NOMO-1 treated with DMSO at 0.1 percent for 48 hours (cell line): ENCODE results near the gene ADCY9.
"Not testable (repeated sequence)": the region's sequence is repeated elsewhere in the genome, so short reads cannot be mapped to it uniquely, and the experiment has no call there.

Source experiments
- DNase-seq: peaks from one replicate; lab custom pipeline; 2025; ENCODE audit not compliant: unreplicated experiment; lab: John Stamatoyannopoulos, UW

The ADCY9 gene

DNA sequence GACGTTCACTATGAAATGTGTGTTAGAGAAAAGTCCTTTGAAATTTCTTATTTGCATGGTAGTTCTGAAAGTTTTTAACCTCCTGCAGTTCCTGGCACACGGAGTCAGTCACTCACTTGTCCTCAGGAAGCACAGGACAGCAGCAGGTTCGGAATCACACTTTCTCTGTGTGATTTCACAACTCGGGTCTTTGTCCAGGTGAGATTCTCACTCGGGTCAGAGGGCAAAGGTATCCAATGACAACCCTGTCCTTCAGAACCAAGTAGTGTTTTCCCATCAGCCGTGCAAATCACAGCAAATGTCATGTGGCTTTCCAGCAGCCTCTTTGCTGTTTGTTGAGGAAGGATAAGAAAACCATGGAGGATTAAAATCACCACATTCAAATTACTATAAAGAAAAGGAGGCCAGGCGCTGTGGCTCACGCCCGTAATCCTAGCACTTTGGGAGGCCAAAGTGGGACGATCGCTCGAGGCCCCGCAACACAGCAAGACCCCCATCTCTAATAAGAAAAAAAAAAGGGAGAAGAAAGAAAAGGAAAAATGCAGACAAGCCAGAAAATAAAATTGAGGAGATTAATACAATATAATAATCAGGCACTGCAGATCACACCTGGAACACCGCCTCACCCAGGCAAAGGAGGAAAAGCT lies 22.0 kb downstream of the ADCY9 start:
- no peak for DNase-seq

DNA sequence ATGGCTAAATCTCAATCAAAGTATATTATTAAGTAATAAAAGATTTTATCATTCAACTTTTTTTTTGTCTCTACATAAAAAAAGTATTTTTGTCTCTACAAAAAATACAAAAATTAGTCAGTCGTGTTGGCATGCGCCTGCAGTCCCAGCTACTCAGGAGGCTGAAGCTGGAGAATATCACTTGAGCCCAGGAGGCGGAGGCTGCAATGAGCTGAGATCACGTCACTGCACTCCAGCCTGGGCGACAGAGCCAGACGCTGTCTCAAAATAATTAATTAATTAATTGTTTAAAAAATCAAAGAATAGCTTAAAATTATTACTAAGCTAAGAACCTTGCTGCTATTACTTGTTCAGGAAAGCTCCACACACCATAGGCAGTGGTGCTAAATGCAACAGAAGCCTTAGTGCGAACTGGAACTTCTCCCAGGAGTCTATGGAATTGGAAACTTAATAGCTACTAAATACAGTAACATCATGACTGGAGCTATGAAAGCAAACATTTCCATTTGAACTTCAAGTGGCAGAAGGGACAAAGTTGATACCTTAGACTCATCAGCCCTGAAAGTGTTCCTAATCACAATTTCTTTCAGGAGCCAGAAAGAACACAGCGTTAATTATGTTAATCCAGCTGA lies 22.6 kb downstream of the ADCY9 start:
- no peak for DNase-seq

DNA sequence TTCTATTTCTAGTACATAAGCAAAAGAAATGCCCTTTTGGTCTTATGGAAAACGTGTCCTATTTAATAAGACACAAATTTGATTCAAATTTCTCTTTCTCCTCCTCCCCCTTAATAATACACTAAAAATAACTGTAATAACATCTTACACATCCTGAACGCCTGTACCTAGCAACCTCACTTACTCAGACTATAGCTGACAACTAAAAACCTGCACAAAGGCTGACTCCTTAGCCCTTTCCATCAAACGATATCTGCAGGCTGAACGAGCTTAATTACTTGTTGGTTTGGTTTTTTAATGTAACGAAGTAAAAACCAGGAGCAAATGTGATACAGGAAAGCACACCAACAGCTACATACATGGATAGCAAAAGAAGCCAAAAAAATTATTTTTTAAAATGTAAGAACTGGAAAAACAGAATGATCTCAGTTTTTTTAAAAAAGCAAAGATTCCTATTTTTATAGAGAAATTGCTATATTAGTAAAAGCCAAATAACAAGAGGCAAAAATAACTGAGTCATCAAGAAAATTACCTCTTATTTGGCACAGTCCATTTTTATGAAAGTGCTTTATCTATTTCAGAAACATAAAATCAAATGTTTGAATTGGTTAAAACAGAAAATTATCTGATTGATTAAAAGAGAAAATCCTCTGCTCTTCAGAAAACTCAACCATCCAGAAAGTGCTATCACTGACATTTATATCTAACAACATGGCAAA lies 23.5 kb downstream of the ADCY9 start:
- no peak for DNase-seq

DNA sequence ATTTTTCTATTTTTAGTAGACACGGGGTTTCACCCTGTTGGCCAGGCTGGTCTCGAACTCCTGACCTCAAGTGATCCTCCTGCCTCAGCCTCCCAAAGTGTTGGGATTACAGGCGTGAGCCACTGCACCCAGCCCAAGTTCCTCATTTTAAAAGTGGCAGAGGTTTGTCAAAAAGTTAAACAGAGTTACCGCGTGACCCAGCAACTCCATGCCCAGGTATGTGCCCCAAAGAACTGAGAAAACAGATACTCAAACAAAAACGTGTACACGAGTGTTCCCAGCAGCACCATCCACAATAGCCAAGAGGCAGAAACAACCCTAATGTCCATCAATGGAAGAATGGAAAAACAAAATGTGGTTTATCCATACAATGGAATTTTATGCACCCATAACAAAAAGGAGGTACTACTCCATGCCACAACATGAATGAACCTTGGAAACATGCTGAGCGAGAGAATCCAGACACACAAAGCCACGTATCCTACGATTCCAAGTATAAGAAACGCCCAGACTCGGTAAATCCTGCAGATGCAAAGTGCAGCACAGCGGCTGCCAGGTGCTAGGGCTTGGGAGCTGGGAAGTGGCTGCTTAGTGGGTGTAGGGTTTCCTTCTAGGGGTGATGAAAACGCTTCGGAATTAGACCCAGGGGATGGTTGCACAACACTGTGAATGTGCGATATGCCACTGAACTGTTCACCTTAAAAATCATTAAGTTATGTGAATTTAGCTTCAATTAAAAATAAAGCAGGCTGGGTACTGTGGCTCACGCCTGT lies 24.8 kb downstream of the ADCY9 start:
- no peak for DNase-seq

- DNase-seq = peak; percentile 35
These were observed 25.8 kb downstream of the ADCY9 start for GRCh38 chr16:4090351-4090851.

GRCh38 chr16:4089811-4090301 lies 26.4 kb downstream of the ADCY9 start:
- no peak for DNase-seq

DNA sequence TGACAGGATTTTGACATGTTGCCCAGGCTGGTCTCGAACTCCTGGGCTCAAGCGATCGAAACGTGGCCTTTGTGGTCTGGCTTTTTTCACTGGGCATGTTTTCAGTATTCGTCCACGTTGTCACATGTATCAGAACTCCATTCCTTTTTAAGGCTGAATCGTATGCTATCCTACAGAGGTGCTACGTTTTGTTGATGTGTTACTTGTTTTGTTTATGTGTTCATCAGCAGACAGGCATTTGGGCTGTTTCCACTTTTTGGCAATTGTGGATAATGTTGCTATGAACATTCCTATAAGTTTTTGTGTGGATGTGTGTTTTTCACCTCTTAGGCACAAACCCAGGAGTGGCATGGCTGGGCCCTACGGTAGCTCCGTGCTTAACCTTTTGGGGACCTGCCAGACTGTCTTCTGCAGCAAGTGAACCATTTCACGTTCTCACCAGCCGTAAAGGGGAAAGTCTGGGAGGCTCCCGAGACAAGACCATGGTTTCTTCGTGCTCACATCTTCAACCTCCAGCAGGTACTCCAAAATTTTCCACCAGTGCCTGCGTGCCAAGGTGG lies 26.9 kb downstream of the ADCY9 start:
- no peak for DNase-seq

GRCh38 chr16:4087990-4088577 lies 28.2 kb downstream of the ADCY9 start:
- no peak for DNase-seq

DNA sequence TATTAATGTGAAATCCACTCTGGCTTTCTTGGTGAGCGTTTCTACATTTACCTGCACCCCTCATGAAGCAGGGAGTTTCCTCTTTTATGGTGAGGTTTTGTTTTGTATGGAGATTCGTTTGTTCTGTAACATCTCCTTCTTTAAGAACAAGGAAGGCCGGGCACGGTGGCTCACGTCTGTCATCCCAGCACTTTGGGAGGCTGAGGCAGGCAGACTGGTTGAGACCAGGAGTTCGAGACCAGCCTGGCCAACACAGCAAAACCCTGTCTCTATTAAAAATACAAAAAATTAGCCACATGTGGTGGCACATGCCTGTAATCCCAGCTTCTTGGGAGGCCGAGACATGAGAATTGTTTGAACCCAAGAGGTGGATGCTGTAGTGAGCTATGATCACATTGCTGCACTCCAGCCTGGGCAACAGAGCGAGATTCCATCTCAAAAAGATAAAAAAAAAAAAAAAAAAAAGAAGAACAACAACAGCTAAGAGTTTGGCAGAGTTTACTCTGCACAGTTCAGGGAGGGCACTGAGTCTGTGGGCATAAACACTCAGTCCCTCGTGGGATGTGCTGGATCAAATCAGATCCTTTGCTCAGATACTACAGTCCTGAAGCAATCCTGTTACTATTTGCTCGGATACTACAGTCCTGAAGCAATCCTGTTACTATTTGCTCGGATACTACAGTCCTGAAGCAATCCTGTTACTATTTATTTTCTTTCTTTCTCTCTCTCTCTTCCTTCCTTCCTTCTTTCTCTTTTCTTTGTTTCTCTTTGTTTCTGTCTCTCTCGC lies 28.9 kb downstream of the ADCY9 start:
- no peak for DNase-seq

GRCh38 chr16:4086153-4086552 lies 30.1 kb downstream of the ADCY9 start:
- DNase-seq = no peak

DNA sequence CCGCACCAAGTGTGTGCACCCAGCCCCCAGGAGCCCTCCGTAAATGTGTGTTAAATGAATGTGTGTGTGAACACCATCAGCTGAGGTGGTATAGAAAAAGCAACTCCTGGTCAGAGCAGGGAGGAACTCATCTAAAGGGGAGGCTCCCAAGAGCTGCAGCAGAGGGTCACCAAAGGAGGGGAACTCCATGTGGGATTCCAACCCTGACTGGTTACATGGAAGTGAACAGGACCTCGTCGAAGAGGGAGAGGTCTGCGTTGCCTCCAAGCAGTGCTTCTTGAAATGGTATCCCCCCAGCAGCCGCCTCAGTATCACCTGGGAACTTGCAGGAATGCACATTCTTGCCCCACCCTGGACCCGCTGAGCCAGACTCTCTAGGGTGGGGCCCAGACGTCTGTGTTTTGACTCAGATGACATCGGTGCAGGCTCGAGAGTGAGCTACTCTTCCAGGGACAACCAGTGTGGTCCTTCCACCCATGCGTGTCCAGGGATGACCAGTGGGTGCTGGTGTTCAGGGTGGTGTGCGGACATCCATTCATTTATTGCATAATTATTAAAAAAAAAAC lies 30.8 kb downstream of the ADCY9 start:
- DNase-seq = no peak

DNA sequence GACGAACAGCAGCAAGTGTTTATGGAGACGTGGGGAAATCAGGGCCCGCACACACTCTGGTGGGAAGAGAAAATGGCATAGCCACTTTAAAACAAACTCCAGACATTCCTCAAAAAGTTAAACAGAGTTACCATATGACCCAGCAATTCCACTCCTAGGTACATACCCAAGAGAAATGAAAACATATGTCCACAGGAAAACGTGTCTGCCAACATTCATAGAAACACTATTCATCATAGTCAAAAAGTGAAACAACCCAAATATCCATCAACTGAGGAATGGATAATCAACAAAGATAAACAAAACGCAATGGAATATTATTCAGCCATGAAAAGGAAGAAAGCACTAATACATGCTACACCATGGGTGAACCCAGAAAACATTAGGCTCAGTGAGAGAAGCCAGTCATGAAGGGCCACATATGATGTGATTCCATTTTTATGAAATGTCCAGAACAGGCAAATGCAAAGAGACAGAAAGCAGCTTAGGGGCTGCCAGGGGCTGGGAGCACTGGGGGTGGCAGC lies 32.8 kb downstream of the ADCY9 start:
- DNase-seq = no peak

DNA sequence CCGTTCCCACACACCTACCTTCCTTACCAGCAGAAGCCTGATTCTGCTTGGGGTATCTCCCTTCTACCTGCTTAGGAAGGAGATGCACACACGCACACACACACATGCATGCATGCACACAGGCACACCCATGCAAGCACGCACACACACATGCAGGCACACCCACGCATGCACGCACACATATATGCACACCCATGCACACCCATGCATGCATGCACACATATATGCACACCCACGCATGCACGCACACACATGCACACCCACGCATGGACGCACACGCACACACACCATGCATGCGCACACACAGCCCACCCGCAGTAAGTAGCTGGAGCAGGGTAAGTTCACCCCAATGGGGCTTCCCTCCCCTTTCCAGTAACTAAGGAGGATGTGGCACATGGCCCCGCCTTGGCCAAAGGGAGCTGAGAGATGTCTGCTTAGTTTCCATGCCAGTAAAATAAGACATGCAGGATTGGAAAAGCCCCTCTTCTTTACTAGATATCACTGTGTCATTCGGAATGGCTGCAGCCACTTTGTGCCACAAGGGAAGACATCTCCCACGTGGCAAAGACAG lies 33.7 kb downstream of the ADCY9 start:
- no peak for DNase-seq

DNA sequence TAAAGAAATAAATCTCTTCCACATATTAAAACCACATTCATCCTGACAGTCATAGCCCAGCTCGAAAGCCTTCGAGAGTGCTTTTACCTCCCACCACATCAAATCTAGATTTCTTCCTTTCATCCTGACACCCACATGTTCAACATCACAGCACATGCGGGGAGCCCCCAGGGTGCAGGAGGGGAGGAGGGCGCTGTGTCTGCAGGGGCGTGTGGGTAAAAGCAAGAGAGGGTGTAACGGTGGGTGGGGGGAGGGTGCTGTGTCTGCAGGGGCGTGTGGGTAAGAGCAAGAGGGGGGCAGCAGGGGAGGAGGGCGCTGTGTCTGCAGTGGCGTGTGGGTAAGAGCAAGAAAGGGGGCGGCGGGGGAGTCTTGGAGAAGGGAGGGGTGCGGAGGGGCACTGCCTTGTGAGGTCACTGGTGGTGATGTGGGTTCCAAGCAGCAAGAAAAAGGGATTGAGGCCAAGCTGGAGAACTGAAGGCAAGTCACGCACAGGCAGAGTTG lies 34.7 kb downstream of the ADCY9 start:
- no peak for DNase-seq

- no peak for DNase-seq
These were observed 35.2 kb downstream of the ADCY9 start for GRCh38 chr16:4081047-4081446.

GRCh38 chr16:4077174-4077649 lies 39.0 kb downstream of the ADCY9 start:
- no peak for DNase-seq

GRCh38 chr16:4075534-4075933 lies 40.7 kb downstream of the ADCY9 start:
- no peak for DNase-seq

GRCh38 chr16:4073150-4073549 lies 43.1 kb downstream of the ADCY9 start:
- DNase-seq = not testable (repeated sequence)
